ENCODE results near the gene FAM200B. TPM values are rescaled to one million over a fixed set of nuclear protein-coding genes. Genes with fewer than 3 reads are reported as not detected.

The FAM200B gene
- total RNA-seq, 1 donor, result 30.1 TPM

DNA sequence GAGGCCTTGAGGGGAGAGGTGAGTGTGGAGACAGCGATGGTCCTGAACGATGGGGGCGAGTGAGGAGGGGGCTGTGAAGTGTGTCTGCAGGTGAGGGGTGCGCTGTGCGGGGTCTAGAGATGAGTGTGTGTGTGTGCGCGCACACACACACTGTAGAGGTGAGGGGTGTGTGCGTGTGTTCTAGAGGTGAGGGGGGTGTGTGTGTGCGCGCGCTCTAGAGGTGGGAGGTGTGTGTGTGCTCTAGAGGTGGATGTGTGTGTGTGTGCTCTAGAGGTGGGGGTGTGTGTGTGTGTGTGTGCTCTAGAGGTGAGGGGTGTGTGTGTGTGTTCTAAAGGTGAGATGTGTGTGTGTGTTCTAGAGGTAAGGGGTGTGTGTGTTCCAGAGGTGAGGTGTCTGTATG lies 21.8 kb downstream of the FAM200B start:
- Histone ChIP-seq H3K4me3 (ENCODE audit: low read length) (peak overlapping the region; percentile 49), H3K27me3 (ENCODE audit: insufficient read depth, low read length) (no peaks in the 10 kb centered on the region), H3K4me1 (ENCODE audit: insufficient read depth, low read length) (peaks cover 53% of the 10 kb centered on the region), H3K9me3 (ENCODE audit: low read depth, low read length) (no peaks in the 10 kb centered on the region)

DNA sequence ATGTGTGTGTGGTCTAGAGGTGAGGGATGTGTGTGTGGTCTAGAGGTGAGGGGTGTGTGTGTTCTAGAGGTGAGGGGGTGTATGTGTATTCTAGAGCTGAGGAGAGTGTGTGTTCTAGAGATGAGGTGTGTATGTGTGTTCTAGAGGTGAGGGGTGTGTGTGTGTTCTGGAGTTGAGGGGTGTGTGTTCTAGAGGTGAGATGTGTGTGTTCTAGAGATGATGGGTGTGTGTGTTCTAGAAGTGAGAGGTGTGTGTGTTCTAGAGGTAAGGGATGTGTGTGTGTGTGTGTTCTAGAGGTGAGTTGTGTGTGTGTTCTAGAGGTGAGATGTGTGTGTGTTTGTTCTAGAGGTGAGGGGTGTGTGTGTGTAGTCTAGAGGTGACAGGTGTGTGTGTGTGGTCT lies 22.5 kb downstream of the FAM200B start:
- Histone ChIP-seq H3K4me3 (ENCODE audit: low read length) (peak overlapping the region; percentile 49), H3K4me1 (ENCODE audit: insufficient read depth, low read length) (peaks cover 53% of the 10 kb centered on the region), H3K27me3 (ENCODE audit: insufficient read depth, low read length) (no peaks in the 10 kb centered on the region), H3K9me3 (ENCODE audit: low read depth, low read length) (no peaks in the 10 kb centered on the region)

DNA sequence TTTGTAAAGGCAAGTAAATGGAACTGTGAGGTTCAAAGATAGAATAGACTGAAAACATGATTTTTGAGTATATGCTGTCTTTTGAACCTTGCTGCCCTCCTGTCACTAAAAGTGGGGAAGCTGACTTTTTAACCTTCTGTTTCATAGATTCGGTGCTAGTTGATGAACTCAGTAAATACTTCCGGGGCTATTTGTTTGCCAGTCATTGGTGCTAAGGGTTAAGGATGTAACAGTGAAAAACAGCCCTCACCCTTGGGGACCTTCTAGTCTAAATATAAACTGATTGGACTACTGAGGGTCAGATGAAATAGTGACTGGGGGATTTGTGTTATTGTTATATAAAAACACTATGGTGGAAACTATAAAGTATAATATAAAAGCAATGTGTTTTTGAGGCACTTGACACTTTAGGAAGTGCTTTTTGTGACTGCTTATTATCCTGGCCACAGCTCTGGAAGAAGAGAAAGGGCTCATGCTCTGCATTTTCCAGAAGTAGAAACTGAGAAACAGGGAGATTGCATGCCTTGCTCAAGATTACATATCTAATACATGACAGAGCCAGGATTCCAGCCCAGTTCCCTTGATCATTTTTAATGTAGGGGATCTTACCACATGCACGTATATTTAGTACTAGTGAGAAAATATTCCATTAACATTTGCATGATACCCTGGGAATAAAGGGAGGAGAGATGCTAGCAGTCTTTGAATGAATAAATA lies 25.2 kb downstream of the FAM200B start:
- H3K27me3 ChIP-seq (ENCODE audit: insufficient read depth, low read length), result no peaks in the 10 kb centered on the region
- peaks cover 34% of the 10 kb centered on the region for H3K4me1 ChIP-seq (ENCODE audit: insufficient read depth, low read length)
- no peaks in the 10 kb centered on the region for H3K9me3 ChIP-seq (ENCODE audit: low read depth, low read length)
- H3K4me3 ChIP-seq (ENCODE audit: low read length), result no peak overlapping the region

DNA sequence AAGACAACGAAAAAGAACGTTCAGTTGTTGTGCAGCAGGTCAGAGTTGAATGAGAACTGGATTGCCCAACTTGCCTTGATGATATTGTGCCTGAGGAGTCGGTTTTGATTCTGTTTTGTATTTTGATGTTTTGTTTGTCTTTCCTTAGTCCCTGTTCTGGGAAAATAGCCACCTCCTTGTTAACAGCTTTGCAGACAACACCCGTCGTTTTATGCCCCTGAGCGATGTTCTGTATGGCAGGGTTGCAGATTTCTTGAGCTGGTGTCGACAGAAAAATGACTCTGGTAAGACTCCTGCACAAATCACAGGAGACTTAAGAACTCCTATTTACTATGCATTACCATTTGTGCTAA lies 25.7 kb downstream of the FAM200B start:
- H3K9me3 ChIP-seq (ENCODE audit: low read depth, low read length), result no peaks in the 10 kb centered on the region

DNA sequence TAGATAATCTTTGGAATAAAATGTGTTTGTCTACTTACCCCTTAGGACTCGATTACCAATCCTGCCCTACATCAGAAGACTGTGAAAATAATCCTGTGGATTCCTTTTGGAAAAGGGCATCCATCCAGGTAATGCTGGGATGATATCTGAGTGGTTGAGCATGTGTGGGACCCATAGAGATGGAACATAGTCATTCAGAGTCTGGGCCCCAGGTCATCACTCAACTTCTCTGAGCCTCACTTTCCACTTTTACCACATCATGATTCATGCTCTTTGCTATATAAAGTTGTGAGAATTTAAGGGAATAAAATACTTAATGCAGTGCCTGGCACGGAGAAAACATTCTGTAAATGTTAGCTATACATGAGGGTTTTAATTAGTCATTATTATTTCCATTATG lies 30.1 kb downstream of the FAM200B start:
- H3K27me3 ChIP-seq (ENCODE audit: insufficient read depth, low read length), result no peaks in the 10 kb centered on the region
- no peaks in the 10 kb centered on the region for H3K9me3 ChIP-seq (ENCODE audit: low read depth, low read length)

More for the DNA sequence above, 25.7 kb downstream of the FAM200B start:
- H3K4me1 ChIP-seq (ENCODE audit: insufficient read depth, low read length), result peaks cover 29% of the 10 kb centered on the region
- H3K4me3 ChIP-seq (ENCODE audit: low read length), result no peak overlapping the region
- H3K27me3 ChIP-seq (ENCODE audit: insufficient read depth, low read length), result no peaks in the 10 kb centered on the region

GRCh38 chr4:15712214-15712613 lies 30.6 kb downstream of the FAM200B start:
- Histone ChIP-seq H3K4me3 (ENCODE audit: low read length) (no peak overlapping the region), H3K27me3 (ENCODE audit: insufficient read depth, low read length) (no peaks in the 10 kb centered on the region), H3K9me3 (ENCODE audit: low read depth, low read length) (no peaks in the 10 kb centered on the region), H3K4me1 (ENCODE audit: insufficient read depth, low read length) (no peaks in the 10 kb centered on the region)

More for the DNA sequence above, 30.1 kb downstream of the FAM200B start:
- Histone ChIP-seq H3K4me3 (ENCODE audit: low read length) (no peak overlapping the region), H3K4me1 (ENCODE audit: insufficient read depth, low read length) (no peaks in the 10 kb centered on the region)

DNA sequence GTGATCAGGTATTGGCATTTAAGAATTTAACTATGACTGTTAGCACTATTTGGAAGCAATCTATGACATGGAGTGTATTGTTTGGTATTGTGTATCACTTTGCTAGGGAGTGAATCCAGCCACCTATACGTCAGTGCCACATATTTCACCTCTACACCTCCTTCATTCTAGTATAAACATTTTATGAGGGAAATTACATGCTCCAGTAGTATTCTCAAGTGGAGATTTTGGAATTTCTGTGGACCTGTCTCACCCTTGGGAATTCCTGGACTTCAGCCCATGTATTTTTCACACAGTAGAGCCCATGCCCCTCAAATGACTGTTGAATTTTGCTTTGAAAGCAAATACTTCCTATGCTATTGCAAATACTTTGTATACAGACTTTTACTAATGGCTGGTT lies 32.5 kb downstream of the FAM200B start:
- Histone ChIP-seq H3K27me3 (ENCODE audit: insufficient read depth, low read length) (no peaks in the 10 kb centered on the region), H3K4me3 (ENCODE audit: low read length) (no peak overlapping the region), H3K9me3 (ENCODE audit: low read depth, low read length) (no peaks in the 10 kb centered on the region)

DNA sequence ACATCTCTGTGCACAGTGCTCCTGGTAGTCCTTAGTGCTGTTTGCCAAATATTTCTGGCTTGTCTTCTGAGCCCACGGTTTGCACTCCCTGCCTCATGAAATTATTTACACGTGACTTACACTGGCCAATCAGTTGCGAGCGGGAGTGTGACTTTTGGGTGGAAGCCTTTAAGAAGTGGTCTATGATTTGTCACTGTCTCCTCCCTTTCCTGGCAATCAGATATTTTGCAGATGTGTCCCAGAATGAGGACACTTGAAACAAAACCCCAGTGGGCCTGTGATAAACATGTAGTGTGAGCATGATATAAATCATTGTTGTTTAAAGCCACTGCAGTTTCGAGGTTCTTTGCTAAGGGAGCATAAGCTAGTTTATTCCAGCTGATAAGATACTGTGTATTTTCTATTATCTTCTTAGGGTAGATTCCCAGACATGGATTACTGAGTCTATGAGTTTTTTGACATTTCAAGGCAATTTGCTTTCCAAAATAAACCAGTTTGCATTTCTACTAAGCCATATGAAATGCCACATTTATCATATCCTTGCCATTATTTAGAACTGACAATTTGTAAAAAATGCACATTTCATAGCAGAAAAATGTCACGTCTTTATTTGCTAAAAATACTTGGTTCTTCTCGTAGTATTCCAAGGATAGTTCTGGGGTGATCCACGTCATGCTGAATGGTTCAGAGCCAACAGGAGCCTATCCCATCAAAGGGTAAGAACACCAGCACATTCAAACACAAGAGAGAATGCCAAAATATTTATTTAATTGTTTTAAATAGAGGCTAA lies 33.2 kb downstream of the FAM200B start:
- H3K4me3 ChIP-seq (ENCODE audit: low read length), result no peak overlapping the region
- no peaks in the 10 kb centered on the region for H3K27me3 ChIP-seq (ENCODE audit: insufficient read depth, low read length)
- H3K4me1 ChIP-seq (ENCODE audit: insufficient read depth, low read length), result peaks cover 15% of the 10 kb centered on the region
- H3K9me3 ChIP-seq (ENCODE audit: low read depth, low read length), result no peaks in the 10 kb centered on the region

More for the DNA sequence above, 32.5 kb downstream of the FAM200B start:
- H3K4me1 ChIP-seq (ENCODE audit: insufficient read depth, low read length), result peaks cover 8% of the 10 kb centered on the region

DNA sequence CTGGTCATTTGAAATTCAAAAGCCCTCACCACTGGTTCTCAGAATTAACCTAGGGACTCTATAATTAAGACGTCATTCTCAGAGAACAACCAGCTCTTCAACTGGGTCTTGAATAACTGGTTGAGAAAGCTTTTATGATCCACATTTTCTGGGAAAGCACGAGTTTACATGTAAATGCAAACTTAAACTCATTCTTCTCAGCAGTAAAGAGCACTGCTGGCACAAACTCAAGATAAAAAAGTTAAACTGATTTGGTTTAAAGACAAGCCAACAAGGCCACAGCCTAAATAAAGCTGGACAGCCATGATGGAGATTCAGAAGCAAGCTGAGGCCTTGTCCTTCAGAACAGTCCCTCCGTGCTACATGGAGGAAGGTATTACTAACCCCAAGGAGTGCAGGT lies 34.5 kb downstream of the FAM200B start:
- Histone ChIP-seq H3K27me3 (ENCODE audit: insufficient read depth, low read length) (no peaks in the 10 kb centered on the region), H3K4me1 (ENCODE audit: insufficient read depth, low read length) (peaks cover 28% of the 10 kb centered on the region), H3K9me3 (ENCODE audit: low read depth, low read length) (no peaks in the 10 kb centered on the region), H3K4me3 (ENCODE audit: low read length) (no peak overlapping the region)

DNA sequence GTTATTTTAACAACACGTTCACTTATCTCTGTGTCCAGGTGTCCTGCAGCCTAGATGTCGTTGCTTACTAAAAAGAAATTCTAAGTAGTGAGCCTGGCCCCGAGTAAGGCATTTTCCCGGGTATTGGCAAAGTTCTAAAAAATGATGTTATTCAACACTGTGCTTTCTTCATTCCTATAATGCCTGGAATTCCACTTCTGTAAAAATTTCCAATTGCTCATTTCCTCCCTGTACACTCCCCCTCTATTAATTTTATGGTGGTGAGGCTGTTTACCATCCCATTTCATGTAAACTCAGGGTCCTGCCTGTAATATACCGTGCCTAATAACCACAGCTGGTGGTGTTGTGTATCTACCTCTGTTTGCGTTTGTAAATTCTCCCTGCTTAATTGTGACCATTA lies 35.5 kb downstream of the FAM200B start:
- no peak overlapping the region for H3K4me3 ChIP-seq (ENCODE audit: low read length)
- no peaks in the 10 kb centered on the region for H3K27me3 ChIP-seq (ENCODE audit: insufficient read depth, low read length)
- peaks cover 30% of the 10 kb centered on the region for H3K4me1 ChIP-seq (ENCODE audit: insufficient read depth, low read length)
- H3K9me3 ChIP-seq (ENCODE audit: low read depth, low read length), result no peaks in the 10 kb centered on the region

- Histone ChIP-seq H3K9me3 (ENCODE audit: low read depth, low read length) (no peaks in the 10 kb centered on the region), H3K4me1 (ENCODE audit: insufficient read depth, low read length) (peaks cover 30% of the 10 kb centered on the region), H3K4me3 (ENCODE audit: low read length) (no peak overlapping the region), H3K27me3 (ENCODE audit: insufficient read depth, low read length) (no peaks in the 10 kb centered on the region)
These were observed 36.2 kb downstream of the FAM200B start for GRCh38 chr4:15717657-15718416.

DNA sequence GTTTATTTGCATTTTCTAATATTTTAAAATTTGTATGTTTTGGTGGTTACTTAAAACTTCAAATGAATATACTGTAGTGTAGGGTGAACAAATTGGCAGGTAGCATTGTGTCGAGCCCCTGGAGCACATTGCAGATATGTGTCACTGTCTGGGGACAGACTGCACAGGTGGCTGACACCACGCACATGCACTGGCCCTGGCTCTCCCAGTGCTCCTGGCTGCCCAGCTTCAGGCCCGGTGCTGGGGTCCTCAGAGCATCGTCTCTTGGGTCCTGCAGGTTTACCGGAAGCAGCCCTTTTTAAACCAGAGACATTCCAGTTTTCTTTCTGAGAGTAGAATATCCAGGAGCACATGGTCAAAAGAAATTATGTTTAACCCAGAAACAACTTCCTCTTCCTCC lies 36.8 kb downstream of the FAM200B start:
- no peaks in the 10 kb centered on the region for H3K27me3 ChIP-seq (ENCODE audit: insufficient read depth, low read length)
- H3K9me3 ChIP-seq (ENCODE audit: low read depth, low read length), result no peaks in the 10 kb centered on the region
- peaks cover 30% of the 10 kb centered on the region for H3K4me1 ChIP-seq (ENCODE audit: insufficient read depth, low read length)
- no peak overlapping the region for H3K4me3 ChIP-seq (ENCODE audit: low read length)

DNA sequence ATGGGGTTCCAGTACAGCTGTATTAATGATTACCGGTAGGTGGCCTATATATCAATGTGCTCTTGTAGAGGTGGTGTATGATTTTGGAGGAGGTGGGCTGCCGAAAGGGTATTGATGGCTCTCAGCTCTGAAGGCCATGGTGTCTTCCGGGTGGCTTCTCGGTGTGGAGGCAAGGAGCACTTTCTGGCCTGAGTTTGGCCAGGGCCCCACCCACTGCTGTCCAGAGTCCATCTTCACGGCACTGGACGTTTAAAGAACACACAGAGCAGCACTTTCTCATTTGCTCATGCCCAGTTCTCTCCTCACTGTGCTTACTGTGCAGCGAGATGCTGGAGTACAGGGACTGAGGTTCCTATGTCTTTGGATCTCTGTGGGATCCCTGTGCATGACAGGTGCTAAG lies 37.3 kb downstream of the FAM200B start:
- H3K27me3 ChIP-seq (ENCODE audit: insufficient read depth, low read length), result no peaks in the 10 kb centered on the region

GRCh38 chr4:15719506-15719905 lies 37.9 kb downstream of the FAM200B start:
- H3K4me3 ChIP-seq (ENCODE audit: low read length), result no peak overlapping the region
- H3K4me1 ChIP-seq (ENCODE audit: insufficient read depth, low read length), result peaks cover 30% of the 10 kb centered on the region
- no peaks in the 10 kb centered on the region for H3K9me3 ChIP-seq (ENCODE audit: low read depth, low read length)
- no peaks in the 10 kb centered on the region for H3K27me3 ChIP-seq (ENCODE audit: insufficient read depth, low read length)

More for the DNA sequence above, 37.3 kb downstream of the FAM200B start:
- H3K4me3 ChIP-seq (ENCODE audit: low read length), result no peak overlapping the region
- H3K4me1 ChIP-seq (ENCODE audit: insufficient read depth, low read length), result peaks cover 30% of the 10 kb centered on the region
- no peaks in the 10 kb centered on the region for H3K9me3 ChIP-seq (ENCODE audit: low read depth, low read length)

- no peak overlapping the region for H3K4me3 ChIP-seq (ENCODE audit: low read length)
- H3K27me3 ChIP-seq (ENCODE audit: insufficient read depth, low read length), result no peaks in the 10 kb centered on the region
- no peaks in the 10 kb centered on the region for H3K9me3 ChIP-seq (ENCODE audit: low read depth, low read length)
- H3K4me1 ChIP-seq (ENCODE audit: insufficient read depth, low read length), result peaks cover 30% of the 10 kb centered on the region
These were observed 39.2 kb downstream of the FAM200B start for GRCh38 chr4:15720851-15721250.

All from mononuclear cell (primary cell).